ENCODE measurements around the gene BANF1. TPM values are rescaled to one million over a fixed set of nuclear protein-coding genes. Genes with fewer than 3 reads are reported as not detected.

Gene BANF1
- total RNA-seq, 2 experiments from 2014 or later = 267 to 311 TPM

GRCh38 chr11:65964906-65965305 lies 37.4 kb upstream of the BANF1 start:
- H3K4me3 Mint-ChIP-seq = no peak overlapping the region
- H3K4me1 Mint-ChIP-seq (ENCODE audit: low read depth) = peaks cover 28% of the 10 kb centered on the region
- ATAC-seq (no peak), DNase-seq (no peak)
- no peaks in the 10 kb centered on the region for H3K9me3 Mint-ChIP-seq
- no peaks in the 10 kb centered on the region for H3K27me3 Mint-ChIP-seq
- intact Hi-C loops (cut with micrococcal nuclease) = loop anchor here (10.0 kb wide), 1 partner anchor 70 kb away; the partner anchor contains the start of gene CCDC85B
- CTCF ChIA-PET = interaction anchor here (0.9 to 2.2 kb wide), 3 partner anchors 21 to 80 kb away, joined by 3 to 8 read pairs (median 5); partner anchors contain the start of gene FIBP
- POLR2A ChIA-PET = interaction anchor here (0.9 to 1.6 kb wide), 2 partner anchors 35 to 73 kb away, joined by 3 to 5 read pairs; no protein-coding TSS in a partner anchor
- peaks cover 53% of the 10 kb centered on the region for H3K36me3 Mint-ChIP-seq (ENCODE audit: low read depth)
- no peak overlapping the region for H3K27ac Mint-ChIP-seq
- no peak for TF ChIP-seq CTCF (IDR thresholded peaks at IDR 0.05)

DNA sequence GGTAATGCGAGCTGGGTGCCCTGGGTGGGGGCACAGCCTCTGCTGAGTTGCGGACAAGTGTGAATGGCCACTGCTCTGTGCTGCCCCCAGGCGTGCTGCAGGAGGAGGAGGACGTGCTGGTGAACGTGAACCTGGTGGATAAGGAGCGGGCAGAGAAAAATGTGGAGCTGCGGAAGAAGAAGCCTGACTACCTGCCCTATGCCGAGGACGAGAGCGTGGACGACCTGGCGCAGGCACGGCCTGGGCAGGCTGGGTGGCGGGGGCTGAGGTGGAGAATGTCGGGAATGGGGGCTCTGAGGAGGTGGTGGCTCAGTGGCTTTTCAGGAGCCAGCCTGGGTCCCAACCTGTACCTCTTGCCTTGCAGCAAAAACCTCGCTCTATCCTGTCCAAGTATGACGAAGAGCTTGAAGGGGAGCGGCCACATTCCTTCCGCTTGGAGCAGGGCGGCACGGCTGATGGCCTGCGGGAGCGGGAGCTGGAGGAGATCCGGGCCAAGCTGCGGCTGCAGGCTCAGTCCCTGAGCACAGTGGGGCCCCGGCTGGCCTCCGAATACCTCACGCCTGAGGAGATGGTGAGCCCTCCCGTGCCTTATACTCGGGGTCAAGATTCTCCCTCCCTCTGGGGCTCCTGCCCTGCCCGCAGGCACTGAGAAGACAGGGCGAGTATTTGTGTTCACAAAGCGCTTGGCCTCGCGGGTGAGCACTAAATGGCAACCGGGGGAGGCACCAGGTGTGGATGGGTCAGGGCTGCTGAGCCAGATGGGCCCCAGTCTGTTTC lies 36.1 kb upstream of the BANF1 start:
- POLR2A ChIA-PET = interaction anchor here (1.4 to 1.6 kb wide), 2 partner anchors 9 to 74 kb away, joined by 4 to 5 read pairs; no protein-coding TSS in a partner anchor

GRCh38 chr11:65967329-65967934 lies 34.9 kb upstream of the BANF1 start:
- no peak for TF ChIP-seq CTCF (IDR thresholded peaks at IDR 0.05)
- no peaks in the 10 kb centered on the region for H3K9me3 Mint-ChIP-seq
- POLR2A ChIA-PET = no interaction called here
- H3K36me3 Mint-ChIP-seq (ENCODE audit: low read depth) = peaks cover 57% of the 10 kb centered on the region
- peaks cover 15% of the 10 kb centered on the region for H3K4me1 Mint-ChIP-seq (ENCODE audit: low read depth)
- CTCF ChIA-PET = interaction anchor here (1.5 to 3.0 kb wide), 2 partner anchors 79 to 83 kb away, joined by 3 to 9 read pairs; partner anchors contain the start of gene FIBP
- H3K27ac Mint-ChIP-seq = no peak overlapping the region
- no peak for DNase-seq
- ATAC-seq = no peak
- intact Hi-C loops (cut with micrococcal nuclease) = loop anchor here (10.0 kb wide), 1 partner anchor 73 kb away; the partner anchor contains the start of gene CCDC85B
- no peak overlapping the region for H3K4me3 Mint-ChIP-seq
- no peaks in the 10 kb centered on the region for H3K27me3 Mint-ChIP-seq

More for the DNA sequence above, 36.1 kb upstream of the BANF1 start:
- H3K27me3 Mint-ChIP-seq = no peaks in the 10 kb centered on the region
- CTCF ChIA-PET = interaction anchor here (1.5 kb wide), 1 partner anchor 77 kb away, joined by 3 read pairs; the partner anchor contains the start of gene FIBP
- ATAC-seq (no peak), DNase-seq (no peak)
- peaks cover 21% of the 10 kb centered on the region for H3K4me1 Mint-ChIP-seq (ENCODE audit: low read depth)
- intact Hi-C loops (cut with micrococcal nuclease) = loop anchor here (10.0 kb wide), 1 partner anchor 71 kb away; the partner anchor contains the start of gene CCDC85B
- H3K27ac Mint-ChIP-seq = no peak overlapping the region
- no peak for TF ChIP-seq CTCF (IDR thresholded peaks at IDR 0.05)
- H3K4me3 Mint-ChIP-seq = no peak overlapping the region
- no peaks in the 10 kb centered on the region for H3K9me3 Mint-ChIP-seq
- H3K36me3 Mint-ChIP-seq (ENCODE audit: low read depth) = peaks cover 59% of the 10 kb centered on the region

GRCh38 chr11:65968600-65969482 lies 33.5 kb upstream of the BANF1 start:
- ChIA-PET POLR2A (interaction anchor here (1.6 to 1.9 kb wide), 2 partner anchors 10 to 61 kb away, joined by 4 to 5 read pairs; no protein-coding TSS in a partner anchor), CTCF (interaction anchor here (1.6 to 3.0 kb wide), 2 partner anchors 20 to 84 kb away, joined by 4 to 9 read pairs; no protein-coding TSS in a partner anchor)
- peak overlapping the region; percentile 0 for H3K27ac Mint-ChIP-seq
- intact Hi-C loops (cut with micrococcal nuclease) = loop anchor here (10.0 kb wide), 1 partner anchor 74 kb away; the partner anchor contains the start of gene CCDC85B
- ATAC-seq (no peak), DNase-seq (no peak)
- no peaks in the 10 kb centered on the region for H3K9me3 Mint-ChIP-seq
- no peaks in the 10 kb centered on the region for H3K27me3 Mint-ChIP-seq
- TF ChIP-seq CTCF (IDR thresholded peaks at IDR 0.05) = no peak
- H3K4me1 Mint-ChIP-seq (ENCODE audit: low read depth) = peaks cover 3% of the 10 kb centered on the region
- H3K36me3 Mint-ChIP-seq (ENCODE audit: low read depth) = peaks cover 57% of the 10 kb centered on the region
- H3K4me3 Mint-ChIP-seq = no peak overlapping the region
